ENCODE results near the gene FZD2.

FZD2 gene

GRCh38 chr17:44591206-44591605, 33.9 kb downstream of the FZD2 start:
- DNase-seq = no peak
- H2AFZ ChIP-seq (ENCODE audit: insufficient read depth, low read length, poor library complexity) = no peak overlapping the region
- no peak overlapping the region for H3K23ac ChIP-seq (ENCODE audit: low read length)
- no peak overlapping the region for H3K18ac ChIP-seq (ENCODE audit: low read length)
- peak overlapping the region; percentile 39 for H4K91ac ChIP-seq (ENCODE audit: low read depth, low read length)
- H3K4me1 ChIP-seq (ENCODE audit: control insufficient read depth in 1 of 2, insufficient read depth in 2 of 2, low read length in 2 of 2) = peaks cover 13 to 16% of the 10 kb centered on the region in 2 experiments
- H3K79me1 ChIP-seq (ENCODE audit: low read length) = peaks cover 29% of the 10 kb centered on the region
- H2BK12ac ChIP-seq (ENCODE audit: low read length) = peak overlapping the region; percentile 66
- no peak overlapping the region for H2BK120ac ChIP-seq (ENCODE audit: insufficient read depth, low read length, poor library complexity)
- H3K9me3 ChIP-seq (ENCODE audit: insufficient read depth, low read depth, low read length) = no peaks in the 10 kb centered on the region
- H3K27me3 ChIP-seq (ENCODE audit: insufficient read depth, low read length) = no peaks in the 10 kb centered on the region
- H3K14ac ChIP-seq (ENCODE audit: low read length) = peak overlapping the region; percentile 4
- no peaks in the 10 kb centered on the region for H3K36me3 ChIP-seq (ENCODE audit: control insufficient read depth in 1 of 2, insufficient read depth in 2 of 2, low read length in 2 of 2)
- H4K8ac ChIP-seq (ENCODE audit: low read depth, low read length) = peak overlapping the region; percentile 8
- H3K4me3 ChIP-seq (ENCODE audit: low read depth, low read length) = no peak overlapping the region
- WGBS (ENCODE audit: extremely low coverage, insufficient coverage, insufficient read length) = no CpG with 5 or more reads among the region's 4 CpGs
- H3K9ac ChIP-seq (ENCODE audit: low read length) = no peak overlapping the region
- H2BK5ac ChIP-seq (ENCODE audit: low read depth, low read length, poor library complexity) = no peak overlapping the region
- no peak overlapping the region for H3K4me2 ChIP-seq (ENCODE audit: low read length)
- no peak overlapping the region for H3K27ac ChIP-seq (ENCODE audit: low read depth, low read length)
- H4K12ac ChIP-seq (ENCODE audit: low read depth, low read length) = no peak overlapping the region
- H2AK5ac ChIP-seq (ENCODE audit: low read length) = no peak overlapping the region
- peaks cover 2% of the 10 kb centered on the region for H3K79me2 ChIP-seq (ENCODE audit: control insufficient read depth, insufficient read depth, low read length, poor library complexity)
- H3K4ac ChIP-seq (ENCODE audit: low read depth, low read length) = no peak overlapping the region

DNA sequence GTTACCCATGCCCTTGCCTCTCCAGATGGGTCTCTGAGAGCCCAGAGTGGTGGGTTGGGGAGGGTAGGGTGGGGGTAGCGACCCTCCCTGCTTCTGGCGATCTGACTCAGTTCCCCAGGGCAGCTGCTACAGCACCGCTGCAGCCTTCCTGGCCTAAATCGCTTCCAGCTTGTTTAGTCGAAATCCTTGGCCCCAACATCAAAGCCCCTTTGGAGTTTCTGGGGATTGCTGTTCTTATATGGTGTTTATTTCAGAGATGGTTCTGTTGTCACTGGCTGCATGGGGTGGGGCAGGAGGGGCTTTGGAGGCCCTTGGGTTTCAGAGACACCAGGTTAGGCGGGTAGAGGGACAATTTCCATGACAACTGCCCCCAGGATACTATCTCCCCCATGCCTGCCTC, 35.9 kb downstream of the FZD2 start:
- Histone ChIP-seq H4K12ac (ENCODE audit: low read depth, low read length) (no peak overlapping the region), H2BK12ac (ENCODE audit: low read length) (peak overlapping the region; percentile 25), H2AK5ac (ENCODE audit: low read length) (no peak overlapping the region), H2BK120ac (ENCODE audit: insufficient read depth, low read length, poor library complexity) (no peak overlapping the region), H3K36me3 (ENCODE audit: control insufficient read depth in 1 of 2, insufficient read depth in 2 of 2, low read length in 2 of 2) (no peaks in the 10 kb centered on the region), H2BK5ac (ENCODE audit: low read depth, low read length, poor library complexity) (no peak overlapping the region), H4K8ac (ENCODE audit: low read depth, low read length) (no peak overlapping the region), H3K27ac (ENCODE audit: low read depth, low read length) (no peak overlapping the region), H4K91ac (ENCODE audit: low read depth, low read length) (peak overlapping the region; percentile 50), H3K14ac (ENCODE audit: low read length) (no peak overlapping the region), H3K18ac (ENCODE audit: low read length) (no peak overlapping the region), H3K9me3 (ENCODE audit: insufficient read depth, low read depth, low read length) (no peaks in the 10 kb centered on the region), H3K4me3 (ENCODE audit: low read depth, low read length) (no peak overlapping the region), H2AFZ (ENCODE audit: insufficient read depth, low read length, poor library complexity) (no peak overlapping the region), H3K79me1 (ENCODE audit: low read length) (peaks cover 18% of the 10 kb centered on the region), H3K4ac (ENCODE audit: low read depth, low read length) (no peak overlapping the region), H3K9ac (ENCODE audit: low read length) (no peak overlapping the region), H3K4me2 (ENCODE audit: low read length) (no peak overlapping the region), H3K79me2 (ENCODE audit: control insufficient read depth, insufficient read depth, low read length, poor library complexity) (peaks cover 3% of the 10 kb centered on the region), H3K23ac (ENCODE audit: low read length) (no peak overlapping the region), H3K27me3 (ENCODE audit: insufficient read depth, low read length) (no peaks in the 10 kb centered on the region), H3K4me1 (ENCODE audit: control insufficient read depth in 1 of 2, insufficient read depth in 2 of 2, low read length in 2 of 2) (peaks cover 5 to 12% of the 10 kb centered on the region in 2 experiments)
- WGBS (ENCODE audit: extremely low coverage, insufficient coverage, insufficient read length) = no CpG with 5 or more reads among the region's 6 CpGs
- no peak for DNase-seq

- no peak overlapping the region for H4K12ac ChIP-seq (ENCODE audit: low read depth, low read length)
- H3K79me2 ChIP-seq (ENCODE audit: control insufficient read depth, insufficient read depth, low read length, poor library complexity) = peaks cover 7% of the 10 kb centered on the region
- no peak overlapping the region for H2BK5ac ChIP-seq (ENCODE audit: low read depth, low read length, poor library complexity)
- H3K4me3 ChIP-seq (ENCODE audit: low read depth, low read length) = no peak overlapping the region
- no peaks in the 10 kb centered on the region for H3K36me3 ChIP-seq (ENCODE audit: control insufficient read depth in 1 of 2, insufficient read depth in 2 of 2, low read length in 2 of 2)
- H3K4ac ChIP-seq (ENCODE audit: low read depth, low read length) = no peak overlapping the region
- no peak overlapping the region for H3K9ac ChIP-seq (ENCODE audit: low read length)
- peaks cover 18 to 23% of the 10 kb centered on the region in 2 experiments for H3K4me1 ChIP-seq (ENCODE audit: control insufficient read depth in 1 of 2, insufficient read depth in 2 of 2, low read length in 2 of 2)
- no peak for DNase-seq
- H3K9me3 ChIP-seq (ENCODE audit: insufficient read depth, low read depth, low read length) = no peaks in the 10 kb centered on the region
- no peaks in the 10 kb centered on the region for H3K27me3 ChIP-seq (ENCODE audit: insufficient read depth, low read length)
- no peak overlapping the region for H2BK120ac ChIP-seq (ENCODE audit: insufficient read depth, low read length, poor library complexity)
- H2AFZ ChIP-seq (ENCODE audit: insufficient read depth, low read length, poor library complexity) = no peak overlapping the region
- no CpG with 5 or more reads among the region's 10 CpGs for WGBS (ENCODE audit: extremely low coverage, insufficient coverage, insufficient read length)
- H4K91ac ChIP-seq (ENCODE audit: low read depth, low read length) = peak overlapping the region; percentile 78
- no peak overlapping the region for H4K8ac ChIP-seq (ENCODE audit: low read depth, low read length)
- peak overlapping the region; percentile 57 for H2AK5ac ChIP-seq (ENCODE audit: low read length)
- no peak overlapping the region for H3K27ac ChIP-seq (ENCODE audit: low read depth, low read length)
- H3K18ac ChIP-seq (ENCODE audit: low read length) = no peak overlapping the region
- peak overlapping the region; percentile 76 for H2BK12ac ChIP-seq (ENCODE audit: low read length)
- H3K79me1 ChIP-seq (ENCODE audit: low read length) = peaks cover 24% of the 10 kb centered on the region
- no peak overlapping the region for H3K4me2 ChIP-seq (ENCODE audit: low read length)
- H3K23ac ChIP-seq (ENCODE audit: low read length) = no peak overlapping the region
- H3K14ac ChIP-seq (ENCODE audit: low read length) = peak overlapping the region; percentile 17
Observed at GRCh38 chr17:44595216-44595775, 38.0 kb downstream of the FZD2 start.

GRCh38 chr17:44598329-44598728, 41.0 kb downstream of the FZD2 start:
- H3K9me3 ChIP-seq (ENCODE audit: insufficient read depth, low read depth, low read length) = no peaks in the 10 kb centered on the region
- H2BK5ac ChIP-seq (ENCODE audit: low read depth, low read length, poor library complexity) = peak overlapping the region; percentile 67
- H3K79me2 ChIP-seq (ENCODE audit: control insufficient read depth, insufficient read depth, low read length, poor library complexity) = peaks cover 7% of the 10 kb centered on the region
- H3K27ac ChIP-seq (ENCODE audit: low read depth, low read length) = peak overlapping the region; percentile 8
- H3K23ac ChIP-seq (ENCODE audit: low read length) = no peak overlapping the region
- peak overlapping the region; percentile 98 for H2BK12ac ChIP-seq (ENCODE audit: low read length)
- H3K9ac ChIP-seq (ENCODE audit: low read length) = no peak overlapping the region
- H3K14ac ChIP-seq (ENCODE audit: low read length) = peak overlapping the region; percentile 78
- no CpG with 5 or more reads among the region's 5 CpGs for WGBS (ENCODE audit: extremely low coverage, insufficient coverage, insufficient read length)
- H4K8ac ChIP-seq (ENCODE audit: low read depth, low read length) = peak overlapping the region; percentile 75
- peak overlapping the region; percentile 21 for H4K12ac ChIP-seq (ENCODE audit: low read depth, low read length)
- H3K79me1 ChIP-seq (ENCODE audit: low read length) = peaks cover 40% of the 10 kb centered on the region
- H3K4me2 ChIP-seq (ENCODE audit: low read length) = no peak overlapping the region
- no peaks in the 10 kb centered on the region for H3K27me3 ChIP-seq (ENCODE audit: insufficient read depth, low read length)
- no peak overlapping the region for H3K4me3 ChIP-seq (ENCODE audit: low read depth, low read length)
- H3K4ac ChIP-seq (ENCODE audit: low read depth, low read length) = peak overlapping the region; percentile 77
- peak overlapping the region; percentile 83 for H3K18ac ChIP-seq (ENCODE audit: low read length)
- H2AFZ ChIP-seq (ENCODE audit: insufficient read depth, low read length, poor library complexity) = no peak overlapping the region
- DNase-seq = no peak
- peak overlapping the region; percentile 96 for H2AK5ac ChIP-seq (ENCODE audit: low read length)
- H2BK120ac ChIP-seq (ENCODE audit: insufficient read depth, low read length, poor library complexity) = peak overlapping the region; percentile 84
- H3K36me3 ChIP-seq (ENCODE audit: control insufficient read depth in 1 of 2, insufficient read depth in 2 of 2, low read length in 2 of 2) = no peaks in the 10 kb centered on the region
- H3K4me1 ChIP-seq (ENCODE audit: control insufficient read depth in 1 of 2, insufficient read depth in 2 of 2, low read length in 2 of 2) = peaks cover 35 to 42% of the 10 kb centered on the region in 2 experiments
- peak overlapping the region; percentile 95 for H4K91ac ChIP-seq (ENCODE audit: low read depth, low read length)

Measured in trophoblast cell (in vitro differentiated cells and primary cell).